A204.1 (cell line): Measurements from ENCODE around the gene EXOC4.

Experiments used
- FAIRE-seq: peaks from 2 replicates; lab custom pipeline; 2012; peaks lifted over from hg19 to GRCh38; lab: Jason Lieb, UNC

Gene EXOC4

GRCh38 chr7:133431134-133431724 lies 178.4 kb downstream of the EXOC4 start:
- FAIRE-seq, result no peak

- FAIRE-seq, result no peak
These were observed 180.4 kb downstream of the EXOC4 start for GRCh38 chr7:133433165-133433812.

DNA sequence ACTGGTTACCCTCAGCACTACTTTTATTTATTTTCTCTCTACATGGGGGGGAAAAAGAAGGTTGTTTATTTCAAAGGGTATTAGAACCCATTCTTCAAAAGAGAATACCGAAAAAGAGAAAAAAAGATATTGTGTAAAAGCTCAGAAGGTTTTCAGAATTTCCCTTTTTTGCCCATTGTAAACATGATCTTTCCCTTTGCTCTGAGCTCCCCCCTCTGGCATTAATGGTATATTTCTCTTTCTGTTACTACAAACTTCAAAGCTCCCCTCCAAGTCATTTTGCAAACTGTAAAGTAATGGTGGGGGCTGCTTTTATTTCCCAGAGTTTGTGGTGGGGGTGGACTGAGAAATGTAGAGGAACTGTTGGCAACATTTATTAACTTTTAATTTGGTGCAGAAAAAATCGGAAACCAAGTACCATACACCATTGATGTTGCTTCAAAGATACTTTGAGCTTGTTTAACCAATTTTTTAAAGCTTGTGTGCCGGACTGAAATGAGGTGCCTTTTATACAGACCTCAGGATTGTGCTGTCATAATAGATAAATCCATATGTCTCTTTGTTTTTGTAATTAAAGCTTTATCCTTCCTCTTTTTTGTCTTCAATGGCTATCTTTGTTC lies 181.5 kb downstream of the EXOC4 start:
- FAIRE-seq, result peak; percentile 79

GRCh38 chr7:133436014-133436428 lies 183.1 kb downstream of the EXOC4 start:
- FAIRE-seq, result no peak

- no peak for FAIRE-seq
These were observed 184.7 kb downstream of the EXOC4 start for GRCh38 chr7:133437544-133437943.

GRCh38 chr7:133442818-133443217 lies 189.9 kb downstream of the EXOC4 start:
- no peak for FAIRE-seq

DNA sequence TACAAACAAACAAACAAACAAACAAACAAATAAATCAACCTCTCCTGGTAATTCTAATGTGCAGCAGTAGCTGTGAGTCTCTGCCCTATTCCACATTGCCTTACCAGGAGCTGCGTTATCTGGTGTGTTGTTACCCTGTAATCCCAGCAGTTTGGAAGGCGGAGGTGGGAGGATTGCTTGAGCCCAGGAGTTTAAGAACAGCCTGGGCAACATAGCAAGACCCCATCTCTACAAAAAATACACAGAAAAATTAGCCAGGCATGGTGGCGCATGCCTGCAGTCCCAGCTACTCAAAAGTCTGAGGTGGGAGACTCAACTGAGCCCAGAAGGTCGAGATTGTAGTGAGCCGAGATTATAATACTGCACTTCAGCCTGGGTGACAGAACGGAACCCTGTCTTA lies 192.7 kb downstream of the EXOC4 start:
- FAIRE-seq, result no peak

DNA sequence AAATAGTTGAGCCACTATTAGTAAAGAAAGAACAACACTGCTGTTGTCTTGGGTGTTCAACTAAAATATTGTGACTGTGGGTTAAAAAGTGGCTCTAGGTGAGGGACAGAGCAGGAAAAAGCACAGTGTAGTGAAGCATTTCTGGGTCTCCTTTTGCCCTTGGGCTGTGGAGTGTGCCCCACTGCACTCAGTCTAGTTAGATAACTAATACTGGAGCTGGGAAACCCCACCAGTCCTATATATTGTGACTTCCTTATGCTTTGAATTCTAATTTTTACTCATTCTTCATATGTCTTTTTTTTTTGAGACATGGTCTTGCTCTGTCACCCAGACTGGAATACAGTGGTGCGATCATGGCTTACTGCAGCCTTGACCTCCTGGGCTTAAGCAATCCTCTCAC lies 195.1 kb downstream of the EXOC4 start:
- no peak for FAIRE-seq

- FAIRE-seq, result no peak
These were observed 199.7 kb downstream of the EXOC4 start for GRCh38 chr7:133452577-133452976.

GRCh38 chr7:133458688-133459087 lies 205.8 kb downstream of the EXOC4 start:
- FAIRE-seq, result no peak

DNA sequence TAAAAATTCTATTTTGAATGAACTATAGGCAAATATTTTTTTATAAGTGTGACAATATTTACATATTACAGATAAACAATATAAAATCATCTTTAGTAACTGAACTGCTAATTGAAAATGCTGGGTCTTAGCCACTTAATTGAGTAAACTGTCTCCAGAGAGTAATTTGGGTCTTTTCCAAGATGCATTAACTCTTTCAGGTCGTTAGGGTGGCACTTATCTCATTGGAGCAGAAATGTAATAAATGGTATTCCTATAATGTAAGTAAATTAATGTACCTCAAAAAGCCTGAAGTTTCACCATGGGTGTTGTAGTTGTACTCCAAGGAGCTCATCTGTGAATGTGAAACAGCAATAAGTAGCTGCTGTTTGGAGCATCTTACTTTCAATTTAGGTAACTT lies 208.5 kb downstream of the EXOC4 start:
- FAIRE-seq, result no peak

GRCh38 chr7:133475655-133476054 lies 222.8 kb downstream of the EXOC4 start:
- FAIRE-seq, result no peak

GRCh38 chr7:133477791-133478190 lies 224.9 kb downstream of the EXOC4 start:
- no peak for FAIRE-seq

DNA sequence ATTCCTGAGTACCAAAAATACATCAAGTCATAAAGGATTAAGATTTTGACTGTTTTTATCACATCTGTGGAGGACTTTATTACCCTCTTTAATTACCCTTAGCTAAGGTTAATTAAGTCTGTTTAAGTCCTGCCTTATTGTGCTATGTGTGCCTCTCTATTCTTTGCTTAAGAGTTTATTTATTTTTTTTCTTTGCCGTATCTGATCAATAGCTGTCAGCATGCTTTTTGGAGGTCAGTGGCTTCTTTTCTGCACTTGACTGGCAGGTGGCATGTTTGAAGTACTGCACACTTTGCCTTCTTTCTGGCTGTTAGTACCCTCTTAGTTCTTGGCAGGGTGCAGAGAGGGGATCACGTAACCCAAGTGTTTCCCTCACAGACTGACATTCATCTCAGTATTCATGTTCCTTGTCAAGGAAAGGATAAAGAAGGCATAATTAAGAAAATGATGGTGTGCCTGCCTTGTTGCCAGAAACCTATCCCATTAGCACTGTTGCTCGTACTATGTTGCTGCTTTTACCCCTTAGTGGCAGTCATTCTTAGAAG lies 225.8 kb downstream of the EXOC4 start:
- no peak for FAIRE-seq

DNA sequence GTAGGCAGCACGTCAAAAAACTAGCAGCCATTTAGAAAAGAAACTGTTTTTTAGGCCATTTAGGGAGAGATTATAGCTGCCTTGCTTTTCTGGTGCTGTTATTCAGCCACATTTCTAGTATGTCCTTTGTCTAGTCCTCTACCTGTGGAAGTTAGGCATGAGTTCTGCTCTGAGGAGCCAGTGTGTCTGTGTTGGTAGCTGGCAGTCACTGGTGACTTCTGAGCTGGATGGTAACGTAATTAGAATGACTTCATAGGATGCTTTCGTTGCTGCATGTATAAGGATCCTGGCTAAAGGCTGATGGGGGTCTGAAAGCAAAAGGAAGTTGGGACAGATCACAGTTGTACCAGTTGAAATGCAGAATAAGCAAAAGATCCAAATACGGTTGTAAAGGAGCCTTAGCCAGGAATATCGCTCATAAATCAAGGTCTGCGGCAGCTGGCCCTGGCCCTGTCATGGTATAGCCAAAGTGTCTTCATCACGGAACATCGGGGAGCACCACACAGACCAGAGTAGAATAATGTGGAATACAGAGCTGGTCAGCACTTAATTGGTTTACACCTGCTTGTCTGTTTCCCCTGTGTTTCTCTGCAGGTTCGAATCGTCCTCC lies 226.7 kb downstream of the EXOC4 start:
- FAIRE-seq, result no peak

DNA sequence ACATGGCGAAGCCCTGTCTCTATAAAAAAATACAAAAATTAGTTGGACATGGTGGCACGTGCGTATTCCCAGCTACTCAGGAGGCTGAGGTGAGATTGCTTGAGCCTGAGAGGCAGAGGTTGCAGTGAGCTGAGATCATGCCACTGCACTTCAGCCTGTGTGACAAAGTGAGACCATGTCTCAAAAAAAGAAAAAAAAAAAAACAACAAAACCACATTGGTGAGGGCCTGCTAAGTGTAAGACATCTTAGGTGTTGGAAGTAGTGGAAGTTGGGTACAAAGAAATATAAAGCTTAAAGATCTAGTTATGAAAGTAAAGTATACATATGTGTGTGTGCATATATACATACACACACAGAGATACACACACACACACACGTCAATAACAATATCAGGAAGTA lies 228.0 kb downstream of the EXOC4 start:
- no peak for FAIRE-seq

DNA sequence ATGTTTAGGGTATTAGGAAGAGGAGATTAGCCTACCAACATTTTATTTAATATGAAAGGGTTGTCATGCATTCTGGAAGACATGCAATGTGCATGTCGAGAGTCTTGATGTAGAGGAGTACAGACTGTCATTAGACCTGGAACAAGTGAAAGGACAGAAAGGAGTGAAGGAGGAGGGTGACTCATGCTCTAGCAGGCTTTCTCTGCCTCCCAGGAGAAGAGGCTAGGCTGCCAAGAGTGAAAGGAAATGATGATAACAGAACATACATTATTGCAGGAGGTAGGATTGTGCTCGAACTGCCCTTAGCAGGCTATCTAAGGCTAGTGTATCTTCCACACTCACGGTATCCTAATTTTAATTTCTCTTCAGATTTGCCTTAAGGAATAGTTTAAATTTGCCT lies 228.8 kb downstream of the EXOC4 start:
- FAIRE-seq, result no peak

DNA sequence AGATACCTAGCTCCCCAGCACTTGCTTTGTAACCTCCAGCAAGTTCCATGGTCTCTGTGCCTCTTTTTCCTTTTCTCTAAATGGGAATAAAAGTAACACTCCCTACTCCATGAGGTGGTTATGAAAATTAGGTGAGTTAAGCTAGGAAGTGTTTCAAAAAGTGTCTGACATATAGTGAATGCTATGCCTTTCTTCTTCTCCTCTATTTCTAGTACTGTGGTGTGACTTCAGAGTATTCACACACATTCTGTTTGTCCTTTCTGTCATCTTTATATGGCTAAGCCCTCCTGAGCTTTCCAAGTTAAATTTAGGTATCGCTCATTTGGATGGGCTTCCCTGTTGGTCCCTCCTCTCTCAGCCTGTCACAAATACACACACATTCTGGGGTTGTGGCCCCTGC lies 229.7 kb downstream of the EXOC4 start:
- FAIRE-seq, result no peak

GRCh38 chr7:133484086-133484485 lies 231.2 kb downstream of the EXOC4 start:
- FAIRE-seq, result no peak

DNA sequence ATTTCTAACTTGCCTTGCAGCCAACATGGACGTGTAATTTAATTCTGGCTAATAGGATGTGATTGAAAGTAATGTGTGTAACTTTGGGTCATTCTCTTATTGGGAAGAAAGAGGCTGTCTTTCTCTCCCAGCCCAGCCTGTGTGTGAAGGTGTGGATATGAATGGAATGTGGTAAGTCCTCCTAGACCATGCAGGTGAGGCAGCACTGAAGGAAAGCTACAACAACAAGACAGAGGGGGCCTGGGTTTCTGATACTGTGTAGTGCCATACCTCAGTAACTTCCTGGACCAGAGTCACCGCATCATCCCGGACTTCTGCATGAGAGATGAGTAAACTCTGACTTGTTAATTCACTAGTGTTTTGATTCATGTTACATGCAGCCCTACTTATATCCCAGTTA lies 237.0 kb downstream of the EXOC4 start:
- no peak for FAIRE-seq

DNA sequence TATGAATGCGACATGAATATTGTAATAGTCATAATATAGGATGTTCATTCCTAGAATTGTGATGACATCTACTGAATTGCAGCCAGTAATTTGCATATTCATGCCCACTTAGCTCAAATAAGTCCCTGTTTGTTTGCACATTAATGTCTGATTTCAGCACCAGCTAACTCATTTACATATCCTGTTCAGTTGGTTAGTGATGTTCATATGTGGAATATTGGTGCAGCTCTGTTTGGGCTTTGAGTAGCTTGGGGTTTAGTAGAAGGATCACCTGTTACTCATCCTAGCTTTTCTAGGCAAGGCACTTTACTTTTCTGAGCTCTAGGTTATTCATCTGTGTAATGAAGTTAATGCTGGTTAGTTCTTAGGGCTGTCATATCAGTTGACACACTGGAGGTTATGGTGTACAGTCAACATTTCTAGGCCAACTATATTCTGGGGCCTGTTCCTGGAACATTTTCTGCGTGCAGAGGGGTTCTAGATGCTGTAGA lies 238.4 kb downstream of the EXOC4 start:
- FAIRE-seq, result no peak

DNA sequence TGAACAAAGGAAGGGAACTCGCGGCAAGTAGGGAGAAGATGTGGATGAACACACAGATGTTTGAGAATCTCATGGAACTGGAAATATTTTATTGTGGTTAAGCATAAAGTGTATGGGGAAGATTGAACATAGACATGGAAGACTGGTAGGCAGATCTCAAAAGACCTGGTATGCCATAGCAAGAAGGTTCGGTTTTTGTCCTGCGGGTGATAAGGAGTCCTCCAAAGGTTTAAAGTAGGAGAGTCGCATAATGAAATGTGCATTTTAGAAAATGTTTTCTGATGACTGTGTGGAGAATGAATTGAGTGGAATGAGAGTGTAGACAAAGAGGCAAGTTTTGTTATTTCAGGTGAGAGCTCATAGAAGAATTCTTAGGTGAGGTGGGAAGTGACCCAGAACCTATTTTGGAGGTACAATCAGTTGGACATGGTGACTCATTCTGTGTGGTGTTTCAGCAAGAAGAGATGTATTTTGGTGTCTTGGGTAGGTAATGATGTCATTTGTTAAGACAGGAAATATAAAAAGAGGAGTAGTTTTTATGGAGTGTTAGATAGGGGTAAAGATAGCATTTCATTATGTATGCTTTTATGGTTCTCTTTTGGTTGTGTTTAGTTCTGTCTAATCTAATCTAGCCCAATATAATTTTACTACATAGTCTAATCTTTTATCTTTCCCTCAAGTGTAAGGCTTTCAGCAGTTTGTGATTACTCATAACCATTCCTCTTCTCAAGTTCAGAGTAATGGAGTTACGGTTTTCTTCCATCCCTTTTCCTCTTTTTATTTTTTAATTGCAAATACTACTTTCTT lies 239.2 kb downstream of the EXOC4 start:
- FAIRE-seq, result no peak
